ENCODE measurements around the gene UNC119.

DNA sequence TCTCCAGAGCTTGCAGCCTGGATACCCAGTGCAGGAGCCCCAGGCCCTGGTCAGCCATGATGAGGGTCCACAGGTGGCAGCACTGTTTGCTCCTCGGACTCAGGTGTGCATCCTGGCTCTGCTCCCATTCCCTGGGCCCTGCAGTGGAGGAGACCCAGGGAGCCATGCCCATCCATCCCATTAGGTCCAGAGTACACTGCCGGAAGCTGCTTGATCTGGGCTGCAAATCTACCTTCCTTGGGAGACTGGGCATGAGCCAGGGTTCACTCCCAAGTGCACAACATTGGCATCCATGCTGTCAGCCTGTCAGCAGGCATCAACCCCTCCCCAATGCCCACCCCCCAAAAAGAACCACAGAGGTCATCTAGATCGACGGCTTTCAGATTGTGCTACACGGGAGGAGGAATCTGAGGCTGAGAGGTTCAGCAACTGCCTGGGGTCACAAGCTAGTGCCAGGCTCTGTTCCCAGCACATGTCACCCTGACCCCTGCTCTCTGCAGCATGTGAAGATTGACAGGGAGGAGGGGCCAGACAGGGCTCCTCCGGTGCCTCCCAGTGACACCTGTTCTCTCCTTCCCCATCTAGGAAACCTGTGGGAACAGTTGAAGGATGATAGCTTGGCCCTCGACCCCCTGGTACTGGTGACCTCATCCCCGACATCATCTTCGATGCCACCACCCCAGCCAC lies 15.7 kb downstream of the UNC119 start:
- TF ChIP-seq, protein P1, sequence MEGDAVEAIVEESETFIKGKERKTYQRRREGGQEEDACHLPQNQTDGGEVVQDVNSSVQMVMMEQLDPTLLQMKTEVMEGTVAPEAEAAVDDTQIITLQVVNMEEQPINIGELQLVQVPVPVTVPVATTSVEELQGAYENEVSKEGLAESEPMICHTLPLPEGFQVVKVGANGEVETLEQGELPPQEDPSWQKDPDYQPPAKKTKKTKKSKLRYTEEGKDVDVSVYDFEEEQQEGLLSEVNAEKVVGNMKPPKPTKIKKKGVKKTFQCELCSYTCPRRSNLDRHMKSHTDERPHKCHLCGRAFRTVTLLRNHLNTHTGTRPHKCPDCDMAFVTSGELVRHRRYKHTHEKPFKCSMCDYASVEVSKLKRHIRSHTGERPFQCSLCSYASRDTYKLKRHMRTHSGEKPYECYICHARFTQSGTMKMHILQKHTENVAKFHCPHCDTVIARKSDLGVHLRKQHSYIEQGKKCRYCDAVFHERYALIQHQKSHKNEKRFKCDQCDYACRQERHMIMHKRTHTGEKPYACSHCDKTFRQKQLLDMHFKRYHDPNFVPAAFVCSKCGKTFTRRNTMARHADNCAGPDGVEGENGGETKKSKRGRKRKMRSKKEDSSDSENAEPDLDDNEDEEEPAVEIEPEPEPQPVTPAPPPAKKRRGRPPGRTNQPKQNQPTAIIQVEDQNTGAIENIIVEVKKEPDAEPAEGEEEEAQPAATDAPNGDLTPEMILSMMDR (IDR thresholded peaks at IDR 0.05): no peak
- no peak for TF ChIP-seq POLR2A (IDR thresholded peaks at IDR 0.05)

Data from body of pancreas (tissue), 4 donors.